Caco-2 (cell line): Measurements from ENCODE around the gene CARD18. TPM values are rescaled to one million over a fixed set of nuclear protein-coding genes. Genes with fewer than 3 reads are reported as not detected.

Source experiments
- BruUV-seq: library from RNA; stranded (reverse); fragments of 400-500 nt; replicated peaks from 2 replicates; lab custom pipeline; 2021; lab: Mats Ljungman, UMichigan
- CTCF ChIA-PET: fragments of 300-600 bp; sonication (Branson Sonifier 250); formaldehyde crosslinking; loops from one replicate; lab custom pipeline; 2022; ENCODE audit warnings: antibody characterized with exemption; lab: Charles Lee
- POLR2A ChIA-PET: fragments of 300-600 bp; sonication (Branson Sonifier 250); formaldehyde crosslinking; loops from one replicate; lab custom pipeline; 2022; ENCODE audit warnings: antibody characterized with exemption; lab: Charles Lee
- DNase-seq, 2 experiments: peaks; one replicate each; pipeline versions ENCODE4 v3.0.0 to v3.0.0-alpha.2; 2020 to 2022
- H3K27me3 ChIP-seq: replicated peaks from 2 replicates; pipeline ENCODE4 v1.6.0; 2011; ENCODE audit warnings: low read length; ENCODE audit not compliant: control insufficient read depth, insufficient read depth
- H3K36me3 ChIP-seq: 2 replicates; pipeline ENCODE4 v1.5.1; 2011; ENCODE audit warnings: low read length; ENCODE audit not compliant: control insufficient read depth, insufficient read depth
- H3K4me1 ChIP-seq: fragments of 250-450 bp; sonication (Bioruptor Pico); 2 replicates; pipeline ENCODE4 v1.5.1; 2020; ENCODE audit warnings: mild to moderate bottlenecking
- H3K4me3 ChIP-seq: 2 replicates; pipeline ENCODE4 v1.5.1; 2011; ENCODE audit warnings: low read depth, mild to moderate bottlenecking, control low read depth, low read length
- H3K9me3 ChIP-seq: fragments of 250-450 bp; sonication (Bioruptor Pico); 2 replicates; pipeline ENCODE4 v1.5.1; 2020; ENCODE audit warnings: mild to moderate bottlenecking, moderate library complexity
- H3K27ac Mint-ChIP-seq: one replicate; pipeline ENCODE4 v1.8.0; 2022; ENCODE audit warnings: mixed read lengths; ENCODE audit not compliant: unreplicated experiment
- H3K27me3 Mint-ChIP-seq: one replicate; pipeline ENCODE4 v1.8.0; 2022; ENCODE audit warnings: mixed read lengths; ENCODE audit not compliant: insufficient read depth, unreplicated experiment
- H3K36me3 Mint-ChIP-seq: one replicate; pipeline ENCODE4 v1.8.0; 2022; ENCODE audit warnings: mild to moderate bottlenecking, mixed read lengths; ENCODE audit not compliant: insufficient read depth, unreplicated experiment
- H3K4me1 Mint-ChIP-seq: one replicate; pipeline ENCODE4 v1.8.0; 2022; ENCODE audit warnings: low read depth, mixed read lengths; ENCODE audit not compliant: unreplicated experiment
- H3K4me3 Mint-ChIP-seq: one replicate; pipeline ENCODE4 v1.8.0; 2022; ENCODE audit warnings: mild to moderate bottlenecking, moderate library complexity, mixed read lengths; ENCODE audit not compliant: unreplicated experiment
- H3K9me3 Mint-ChIP-seq: one replicate; pipeline ENCODE4 v1.8.0; 2022; ENCODE audit warnings: mixed read lengths; ENCODE audit not compliant: unreplicated experiment
- CTCF ChIP-seq, 2 experiments: fragments of 200-600 bp in 1 of 2; IDR thresholded peaks; 1 replicate in 1 of 2; 2 replicates in 1 of 2; pipeline versions ENCODE4 v1.5.1 to v1.8.0; 2011 to 2022; ENCODE audit warnings: antibody characterized with exemption in 1 of 2, control low read depth in 1 of 2, inconsistent platforms in 1 of 2, low read depth in 1 of 2, low read length in 1 of 2, mild to moderate bottlenecking in 1 of 2, moderate library complexity in 1 of 2; ENCODE audit not compliant: insufficient read depth in 1 of 2, severe bottlenecking in 1 of 2, unreplicated experiment in 1 of 2
- intact Hi-C: fragments of 100-400 bp; cut with micrococcal nuclease; formaldehyde crosslinking; loops from one replicate; pipeline ENCODE4 v1.10.0; 2022; ENCODE audit not compliant: unreplicated experiment
- total RNA-seq: library from RNA; stranded (reverse); gene quantifications from 2 replicates; pipeline ENCODE4 v1.2.3, GENCODE V29; 2022

CARD18 gene
- total RNA-seq, 1 experiment from 2014 or later = not detected

- TF ChIP-seq CTCF (IDR thresholded peaks at IDR 0.05; ENCODE audit: insufficient read depth in 1 of 2, low read depth in 1 of 2, low read length in 1 of 2, severe bottlenecking in 1 of 2, unreplicated experiment in 1 of 2) = no peak
- no TSS peak for BruUV-seq
- no peak for DNase-seq
These were observed 6.7 kb downstream of the CARD18 start for GRCh38 chr11:105132716-105133511.

DNA sequence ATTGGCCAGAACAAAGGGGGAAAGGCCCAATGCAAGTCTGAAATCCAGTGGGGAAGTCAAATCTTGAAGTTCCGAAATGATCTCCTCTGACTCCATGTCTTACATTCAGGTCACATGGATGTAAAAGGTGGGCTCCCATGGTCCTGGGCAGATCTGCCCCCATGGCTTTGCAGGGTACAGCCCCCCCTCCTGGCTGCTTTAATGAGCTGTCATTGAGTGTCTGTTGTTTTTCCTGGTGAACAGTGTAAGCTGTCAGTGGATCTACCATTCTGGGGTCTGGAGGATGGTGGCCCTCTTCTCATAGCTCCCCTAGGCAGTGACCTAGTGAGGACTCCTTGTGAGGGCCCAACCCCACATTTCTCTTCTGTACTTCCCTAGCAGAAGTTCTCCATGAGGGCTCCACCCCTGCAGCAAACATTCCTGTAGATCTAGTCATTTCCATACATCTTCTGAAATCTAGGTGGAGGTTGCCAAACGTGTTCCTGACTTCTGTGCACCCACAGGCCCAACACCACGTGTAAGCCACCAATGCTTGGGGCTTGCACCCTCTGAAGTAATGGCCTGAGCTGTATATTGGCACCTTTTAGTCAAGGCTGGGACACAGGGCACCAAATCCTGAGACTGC lies 9.3 kb downstream of the CARD18 start:
- H3K9me3 ChIP-seq = 0 out of 2 replicates have a peak, but pooled peaks cover 13% of the 10 kb centered on the region
- CTCF ChIA-PET = no interaction called here
- no peak for DNase-seq
- BruUV-seq = no TSS peak
- intact Hi-C loops = no loop called here
- Mint-ChIP-seq H3K27ac (no peak overlapping the region), H3K36me3 (no peaks in the 10 kb centered on the region), H3K9me3 (peaks cover 37% of the 10 kb centered on the region), H3K4me1 (peaks cover 4% of the 10 kb centered on the region), H3K27me3 (no peaks in the 10 kb centered on the region), H3K4me3 (no peak overlapping the region)
- no peak overlapping the region for H3K4me3 ChIP-seq
- no peaks in the 10 kb centered on the region for H3K4me1 ChIP-seq
- no peaks in the 10 kb centered on the region for H3K27me3 ChIP-seq
- TF ChIP-seq CTCF (IDR thresholded peaks at IDR 0.05; ENCODE audit: insufficient read depth in 1 of 2, low read depth in 1 of 2, low read length in 1 of 2, severe bottlenecking in 1 of 2, unreplicated experiment in 1 of 2) = no peak
- H3K36me3 ChIP-seq = no peaks in the 10 kb centered on the region
- POLR2A ChIA-PET = no interaction called here

More at GRCh38 chr11:105132716-105133511, 6.7 kb downstream of the CARD18 start:
- no peak overlapping the region for H3K4me3 ChIP-seq
- H3K27ac Mint-ChIP-seq = no peak overlapping the region
- no peaks in the 10 kb centered on the region for H3K4me1 ChIP-seq
- H3K9me3 Mint-ChIP-seq = peaks cover 41% of the 10 kb centered on the region
- no peaks in the 10 kb centered on the region for H3K27me3 ChIP-seq
- no peaks in the 10 kb centered on the region for H3K36me3 ChIP-seq
- no peak overlapping the region for H3K4me3 Mint-ChIP-seq
- H3K36me3 Mint-ChIP-seq = no peaks in the 10 kb centered on the region
- peaks cover 13% of the 10 kb centered on the region; the same call in 1 of the 2 replicates for H3K9me3 ChIP-seq
- no peaks in the 10 kb centered on the region for H3K27me3 Mint-ChIP-seq
- intact Hi-C loops = no loop called here
- ChIA-PET CTCF (no interaction called here), POLR2A (no interaction called here)
- peaks cover 7% of the 10 kb centered on the region for H3K4me1 Mint-ChIP-seq

- Mint-ChIP-seq H3K4me3 (no peak overlapping the region), H3K36me3 (no peaks in the 10 kb centered on the region), H3K4me1 (no peaks in the 10 kb centered on the region), H3K27me3 (no peaks in the 10 kb centered on the region), H3K27ac (no peak overlapping the region), H3K9me3 (peaks cover 19% of the 10 kb centered on the region)
- Histone ChIP-seq H3K4me1 (no peaks in the 10 kb centered on the region), H3K27me3 (no peaks in the 10 kb centered on the region), H3K36me3 (no peaks in the 10 kb centered on the region), H3K9me3 (no peaks in the 10 kb centered on the region), H3K4me3 (no peak overlapping the region)
- intact Hi-C loops = no loop called here
- ChIA-PET POLR2A (no interaction called here), CTCF (no interaction called here)
- TF ChIP-seq CTCF (IDR thresholded peaks at IDR 0.05; ENCODE audit: insufficient read depth in 1 of 2, low read depth in 1 of 2, low read length in 1 of 2, severe bottlenecking in 1 of 2, unreplicated experiment in 1 of 2) = no peak
- BruUV-seq = no TSS peak
- DNase-seq = no peak
These were observed 14.8 kb downstream of the CARD18 start for GRCh38 chr11:105124756-105125155.
